Hepatocyte (in vitro differentiated cells): Measurements from ENCODE around the gene LHFPL2.

Source experiments
- CTCF ChIP-seq: fragments of 200-600 bp; sonication (generic); IDR thresholded peaks from 2 replicates; pipeline ENCODE4 v1.5.1; 2016; ENCODE audit warnings: antibody characterized with exemption, mild to moderate bottlenecking; ENCODE audit not compliant: poor library complexity
- EZH2 ChIP-seq: fragments of 200-600 bp; sonication (generic); IDR thresholded peaks from 2 replicates; pipeline ENCODE4 v1.6.1; 2016; ENCODE audit warnings: antibody characterized with exemption, mild to moderate bottlenecking, borderline replicate concordance
- EZH2phosphoT487 ChIP-seq: fragments of 200-600 bp; sonication (generic); IDR thresholded peaks from one replicate; pipeline ENCODE4 v1.6.1; 2018; ENCODE audit warnings: antibody characterized with exemption, mild to moderate bottlenecking, low read depth, moderate library complexity; ENCODE audit not compliant: unreplicated experiment, severe bottlenecking

DNA sequence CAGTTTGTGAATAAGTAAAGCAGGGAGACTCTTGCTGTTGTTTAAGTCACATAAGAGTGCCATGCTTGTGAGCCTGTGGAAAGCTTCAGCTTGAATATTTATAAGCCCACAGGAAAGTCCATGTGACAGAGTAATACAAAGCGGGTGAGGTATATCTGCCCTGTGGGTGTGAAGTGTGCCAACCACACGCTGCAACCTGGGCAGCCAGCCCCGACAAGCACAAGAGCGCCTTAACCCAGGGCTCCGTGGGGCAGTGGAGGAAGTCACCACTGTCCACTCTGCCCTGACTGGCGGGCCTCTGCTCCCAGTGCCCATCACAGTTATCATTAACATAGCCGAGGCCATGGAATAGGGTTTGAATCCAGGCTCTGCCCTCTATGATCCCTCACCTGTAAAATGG lies 155.9 kb downstream of the LHFPL2 start:
- no peak for TF ChIP-seq CTCF
- TF ChIP-seq EZH2, result no peak
- no peak for TF ChIP-seq EZH2phosphoT487
